ENCODE data around the gene NPW.

GRCh38 chr16:2062801-2063200 lies 43.2 kb downstream of the NPW start:
- TF ChIP-seq CTCF (IDR thresholded peaks at IDR 0.05), result no peak
- no peak for TF ChIP-seq POLR2A (IDR thresholded peaks at IDR 0.05)

All from Peyer's patch (tissue), 4 donors.